Prostate gland (tissue), 2 donors: ENCODE data around the gene CPT1B. TPM values are rescaled to one million over a fixed set of nuclear protein-coding genes. Genes with fewer than 3 reads are reported as not detected.

Experiments used
- DNase-seq: peaks from one replicate; pipeline ENCODE4 v3.0.0-alpha.2; 2019; ENCODE audit warnings: low spot score
- H3K27ac ChIP-seq, 2 donors: fragments of 200-600 bp; sonication (generic); 2 replicates each; pipeline ENCODE4 v1.5.1; 2017 to 2019
- H3K27me3 ChIP-seq: fragments of 200-600 bp; sonication (generic); replicated peaks from 2 replicates; pipeline ENCODE4 v1.5.1; 2019; ENCODE audit not compliant: insufficient read depth
- H3K36me3 ChIP-seq, 2 donors: fragments of 200-600 bp; sonication (generic); 1 replicate in 1 of 2; 2 replicates in 1 of 2; pipeline versions ENCODE4 v1.5.1 to v1.8.1; 2017 to 2019
- H3K4me1 ChIP-seq: fragments of 200-600 bp; sonication (generic); replicated peaks from 2 replicates; pipeline ENCODE4 v1.5.1; 2019
- H3K4me3 ChIP-seq, 2 donors: fragments of 200-600 bp; sonication (generic); 2 replicates each; pipeline ENCODE4 v1.5.1; 2017 to 2019
- H3K9me3 ChIP-seq: fragments of 200-600 bp; sonication (generic); 2 replicates; pipeline ENCODE4 v1.5.1; 2017
- POLR2A ChIP-seq: fragments of 450-650 bp; IDR thresholded peaks from one replicate; pipeline ENCODE4 v1.6.1; 2016; ENCODE audit warnings: antibody characterized with exemption, mild to moderate bottlenecking
- POLR2AphosphoS5 ChIP-seq: sonication (generic); formaldehyde crosslinking; IDR thresholded peaks from one replicate; pipeline ENCODE4 v1.6.1; 2017; ENCODE audit warnings: antibody characterized with exemption
- WGBS: methylation state at CpG from one replicate; pipeline ENCODE4 v1.1.5; 2018; 5-methylcytosine and 5-hydroxymethylcytosine counted together
- intact Hi-C: fragments of 100-400 bp; cut with DNase I; formaldehyde crosslinking; loops from one replicate; pipeline ENCODE4 v1.14.2; 2022
- total RNA-seq, 2 donors: library from RNA; depleted of rRNA; stranded (reverse); fragments of >200 nt; gene quantifications; one replicate each; pipeline ENCODE4 v1.1.0, GENCODE V29; 2016
- TF ChIP-seq, protein P1 (sequence below), 4 experiments: fragments of 200-600 bp in 2 of 4; fragments of 450-650 bp in 2 of 4; sonication (generic) in 2 of 4; IDR thresholded peaks; 1 replicate in 3 of 4; 2 replicates in 1 of 4; pipeline ENCODE4 v1.5.1; 2016 to 2019; ENCODE audit warnings: antibody characterized with exemption in 4 of 4, mild to moderate bottlenecking in 2 of 4, moderate library complexity in 2 of 4

CPT1B gene
- total RNA-seq, 2 donors from 2014 or later, result 13.1 to 31.4 TPM

DNA sequence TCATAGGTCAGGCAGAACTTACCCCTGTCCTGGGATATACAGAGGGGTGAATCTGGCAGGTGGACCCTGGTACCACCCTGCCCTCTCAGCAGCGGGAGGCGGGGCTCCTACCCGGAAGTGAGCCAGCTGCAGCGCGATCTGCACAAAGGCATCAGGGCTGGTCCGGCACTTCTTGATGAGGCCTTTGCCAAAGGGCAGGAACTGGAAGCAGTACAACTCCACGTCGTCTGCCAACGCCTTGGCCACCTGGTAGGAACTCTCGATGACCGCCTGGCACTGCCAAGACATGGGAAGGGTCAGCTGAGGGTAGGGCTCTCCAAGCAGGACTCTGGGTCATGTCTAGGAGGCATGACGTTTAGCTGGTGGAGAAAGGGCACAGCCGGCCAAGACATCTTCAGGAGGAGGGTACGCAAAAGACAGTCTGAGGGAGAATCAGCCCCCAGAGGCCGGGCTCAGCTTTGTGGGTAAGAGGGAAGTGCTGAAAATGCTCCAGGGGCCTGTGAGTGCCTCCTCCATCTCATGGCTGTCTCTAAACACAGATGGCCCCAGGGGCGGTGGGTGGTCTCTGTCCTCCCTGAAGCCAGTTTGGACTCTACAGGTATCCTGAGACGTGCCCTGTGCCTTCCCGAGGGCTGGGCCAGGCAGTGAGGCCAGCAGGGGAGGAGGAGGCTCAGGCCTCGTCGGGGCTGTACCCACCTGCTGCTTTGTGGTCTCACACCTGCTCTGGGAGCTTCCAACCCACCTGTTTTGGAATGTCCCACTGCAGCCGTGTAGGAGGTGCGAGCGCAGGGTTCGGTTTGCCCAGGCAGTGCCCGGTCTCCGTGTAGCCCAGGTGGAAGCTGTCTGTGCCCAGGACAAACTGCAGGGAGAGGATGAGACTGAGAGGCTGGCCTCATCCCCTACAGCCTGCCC, 6.7 kb downstream of the CPT1B start:
- Histone ChIP-seq H3K4me1 (no peaks in the 10 kb centered on the region), H3K27ac (no peak overlapping the region), H3K4me3 (no peak overlapping the region), H3K9me3 (no peaks in the 10 kb centered on the region), H3K36me3 (no peaks in the 10 kb centered on the region), H3K27me3 (no peaks in the 10 kb centered on the region)
- TF ChIP-seq, protein P1, sequence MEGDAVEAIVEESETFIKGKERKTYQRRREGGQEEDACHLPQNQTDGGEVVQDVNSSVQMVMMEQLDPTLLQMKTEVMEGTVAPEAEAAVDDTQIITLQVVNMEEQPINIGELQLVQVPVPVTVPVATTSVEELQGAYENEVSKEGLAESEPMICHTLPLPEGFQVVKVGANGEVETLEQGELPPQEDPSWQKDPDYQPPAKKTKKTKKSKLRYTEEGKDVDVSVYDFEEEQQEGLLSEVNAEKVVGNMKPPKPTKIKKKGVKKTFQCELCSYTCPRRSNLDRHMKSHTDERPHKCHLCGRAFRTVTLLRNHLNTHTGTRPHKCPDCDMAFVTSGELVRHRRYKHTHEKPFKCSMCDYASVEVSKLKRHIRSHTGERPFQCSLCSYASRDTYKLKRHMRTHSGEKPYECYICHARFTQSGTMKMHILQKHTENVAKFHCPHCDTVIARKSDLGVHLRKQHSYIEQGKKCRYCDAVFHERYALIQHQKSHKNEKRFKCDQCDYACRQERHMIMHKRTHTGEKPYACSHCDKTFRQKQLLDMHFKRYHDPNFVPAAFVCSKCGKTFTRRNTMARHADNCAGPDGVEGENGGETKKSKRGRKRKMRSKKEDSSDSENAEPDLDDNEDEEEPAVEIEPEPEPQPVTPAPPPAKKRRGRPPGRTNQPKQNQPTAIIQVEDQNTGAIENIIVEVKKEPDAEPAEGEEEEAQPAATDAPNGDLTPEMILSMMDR (IDR thresholded peaks at IDR 0.05), result no peak
- TF ChIP-seq POLR2AphosphoS5 (no peak), POLR2A (no peak)
- no peak for DNase-seq
- WGBS, result 88% methylated on average over 24 of the region's 26 CpGs
- intact Hi-C loops, result no loop called here

GRCh38 chr22:50570861-50571260, 7.4 kb downstream of the CPT1B start:
- TF ChIP-seq POLR2A, result no peak
- intact Hi-C loops, result no loop called here
- no peaks in the 10 kb centered on the region for H3K4me1 ChIP-seq
- H3K9me3 ChIP-seq, result no peaks in the 10 kb centered on the region
- H3K4me3 ChIP-seq, result no peak overlapping the region
- no peak for DNase-seq
- H3K27me3 ChIP-seq, result no peaks in the 10 kb centered on the region
- no peaks in the 10 kb centered on the region for H3K36me3 ChIP-seq
- no peak overlapping the region for H3K27ac ChIP-seq
- WGBS, result 91% methylated on average over 12 of the region's 12 CpGs

DNA sequence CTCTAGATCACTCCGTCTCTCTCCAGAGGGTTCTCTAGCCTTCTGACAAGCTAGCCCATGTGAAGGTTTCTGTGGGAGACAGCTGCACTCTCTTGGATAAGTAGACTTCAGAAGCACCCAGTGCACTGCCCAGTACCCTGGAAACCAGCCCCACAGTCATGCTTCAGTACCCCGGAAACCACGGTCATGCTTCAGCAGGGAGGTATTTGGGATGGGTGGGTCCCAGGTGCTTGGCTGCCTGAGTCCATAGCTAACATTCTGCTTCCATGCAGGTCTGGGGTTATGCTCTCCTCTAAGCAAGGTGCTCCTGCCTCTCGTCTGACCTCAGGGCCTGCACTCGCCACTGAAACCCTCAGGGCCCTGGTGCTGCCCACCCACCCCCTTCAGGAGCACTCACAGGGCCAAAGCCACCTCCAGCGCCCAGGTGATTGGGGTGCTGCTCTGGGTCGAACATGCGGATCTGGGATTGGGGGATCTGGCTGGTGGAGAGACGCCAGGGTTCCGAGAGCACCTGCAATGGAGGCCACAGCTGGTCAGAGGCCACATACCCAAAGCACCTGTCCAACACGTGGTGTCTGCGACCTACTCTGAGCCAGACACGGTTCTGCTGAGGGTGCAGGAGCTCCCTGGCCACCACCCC, 8.2 kb downstream of the CPT1B start:
- WGBS, result 98% methylated on average over 13 of the region's 13 CpGs
- Histone ChIP-seq H3K27ac (no peak overlapping the region), H3K4me3 (no peak overlapping the region), H3K4me1 (no peaks in the 10 kb centered on the region), H3K27me3 (no peaks in the 10 kb centered on the region), H3K36me3 (no peaks in the 10 kb centered on the region), H3K9me3 (no peaks in the 10 kb centered on the region)
- TF ChIP-seq POLR2A, result no peak
- TF ChIP-seq, protein P1 (IDR thresholded peaks at IDR 0.05), result no peak
- TF ChIP-seq POLR2AphosphoS5, result no peak
- intact Hi-C loops, result no loop called here
- no peak for DNase-seq

DNA sequence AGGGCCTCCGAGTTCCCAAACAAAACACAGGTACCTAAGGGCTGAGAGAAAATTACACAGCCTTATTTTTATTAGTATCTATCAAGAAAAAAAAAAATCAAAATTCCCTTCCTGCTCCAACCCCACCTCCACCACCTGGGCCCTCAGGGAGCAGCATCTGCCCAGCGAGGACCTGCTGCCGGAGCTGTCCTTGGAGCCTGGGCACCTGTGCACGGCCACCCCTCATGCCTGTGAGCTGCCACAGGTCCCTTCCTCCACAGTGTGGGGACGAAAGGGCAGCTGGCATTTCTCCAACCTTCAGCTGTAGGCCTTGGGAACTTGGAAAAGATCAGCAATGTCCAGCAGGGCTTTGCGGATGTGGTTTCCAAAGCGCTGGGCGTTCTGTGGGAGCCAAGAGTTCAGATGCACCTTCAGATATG, 9.2 kb downstream of the CPT1B start:
- DNase-seq, result no peak
- Histone ChIP-seq H3K4me1 (no peaks in the 10 kb centered on the region), H3K27ac (no peak overlapping the region), H3K36me3 (no peaks in the 10 kb centered on the region), H3K9me3 (no peaks in the 10 kb centered on the region), H3K4me3 (no peak overlapping the region), H3K27me3 (no peaks in the 10 kb centered on the region)
- intact Hi-C loops, result no loop called here
- WGBS, result 84% methylated on average over 8 of the region's 8 CpGs
- TF ChIP-seq POLR2AphosphoS5, result no peak
- TF ChIP-seq POLR2A, result no peak
- TF ChIP-seq, protein P1 (IDR thresholded peaks at IDR 0.05), result no peak

GRCh38 chr22:50568626-50569025, 9.6 kb downstream of the CPT1B start:
- Histone ChIP-seq H3K36me3 (no peaks in the 10 kb centered on the region), H3K4me1 (no peaks in the 10 kb centered on the region), H3K27ac (no peak overlapping the region), H3K4me3 (no peak overlapping the region), H3K9me3 (no peaks in the 10 kb centered on the region), H3K27me3 (no peaks in the 10 kb centered on the region)
- intact Hi-C loops, result no loop called here
- TF ChIP-seq POLR2A (no peak), POLR2AphosphoS5 (no peak)
- TF ChIP-seq, protein P1 (IDR thresholded peaks at IDR 0.05), result no peak
- WGBS, result 71% methylated on average over 7 of the region's 7 CpGs
- DNase-seq, result no peak
